HG03460 (cell line): ENCODE results near the gene NDUFA3.
A peak's percentile ranks its signal among the peaks of the same experiment; 100 is the strongest.
"Not testable (repeated sequence)": the region's sequence is repeated elsewhere in the genome, so short reads cannot be mapped to it uniquely, and the experiment has no call there.

Source experiments
- ATAC-seq: cut with Tn5 transposase; IDR thresholded peaks from one replicate; pipeline ENCODE4 v1.9.1; 2021; ENCODE audit not compliant: unreplicated experiment

Gene NDUFA3

DNA sequence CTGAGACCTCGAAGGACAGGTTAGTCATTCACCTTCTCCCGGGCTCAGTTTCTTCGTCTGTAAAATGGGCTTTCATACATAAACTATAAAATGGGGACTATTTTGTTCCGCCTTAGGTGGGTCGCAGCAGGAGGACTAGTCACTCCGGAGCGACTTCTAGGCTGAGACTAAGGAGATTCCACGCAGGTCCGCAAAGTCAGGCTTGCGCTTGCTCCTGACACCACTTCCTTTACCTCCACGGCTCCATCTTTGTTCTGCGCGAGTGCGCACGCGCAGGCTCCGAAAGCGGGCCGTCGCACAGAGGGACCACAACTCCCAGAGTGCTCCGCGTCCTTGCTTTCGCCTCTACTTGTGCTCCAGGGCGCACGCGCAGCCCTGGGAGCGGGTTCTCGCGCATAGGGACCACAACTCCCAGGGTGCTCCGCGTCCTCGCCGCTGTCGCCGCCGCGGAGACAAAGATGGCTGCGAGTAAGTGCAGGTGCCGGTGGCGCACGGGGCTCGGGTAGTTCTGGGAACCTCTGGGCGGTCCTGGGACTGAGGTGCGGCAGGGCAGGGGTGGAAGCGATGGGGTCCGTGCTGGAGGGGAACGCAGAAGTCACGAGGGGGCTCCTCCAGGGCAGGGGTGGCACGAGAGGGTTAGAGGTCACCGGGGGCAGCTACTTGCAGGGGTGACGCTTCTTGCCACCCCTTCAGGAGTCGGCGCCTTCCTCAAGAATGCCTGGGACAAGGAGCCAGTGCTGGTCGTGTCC is at the start of gene NDUFA3:
Gene NDUFA3 (plus strand): TSS at position 435 of the 749 bp plus-strand sequence. CDS start 24 bp downstream, at position 459.
- ATAC-seq = peak; percentile 92

DNA sequence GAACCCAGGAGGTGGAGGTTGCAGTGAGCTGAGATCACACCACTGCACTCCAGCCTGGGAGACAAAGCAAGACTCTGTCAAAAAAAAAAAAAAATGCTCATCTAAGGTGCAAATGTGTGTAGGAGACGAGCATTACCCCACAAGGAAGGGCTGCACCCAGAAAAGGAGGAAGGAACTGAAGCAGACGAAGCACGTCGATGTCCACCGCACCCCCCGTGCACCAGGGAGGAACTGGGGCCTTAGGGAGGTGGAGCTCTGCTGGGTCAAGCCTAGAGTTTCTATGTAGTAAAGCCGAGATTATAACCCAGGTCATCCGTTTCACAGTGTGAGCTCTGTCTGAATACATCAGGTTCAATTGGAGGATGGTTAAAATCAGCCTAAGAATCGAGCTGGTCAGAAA is 40.0 kb upstream of the NDUFA3 start:
- no peak for ATAC-seq

DNA sequence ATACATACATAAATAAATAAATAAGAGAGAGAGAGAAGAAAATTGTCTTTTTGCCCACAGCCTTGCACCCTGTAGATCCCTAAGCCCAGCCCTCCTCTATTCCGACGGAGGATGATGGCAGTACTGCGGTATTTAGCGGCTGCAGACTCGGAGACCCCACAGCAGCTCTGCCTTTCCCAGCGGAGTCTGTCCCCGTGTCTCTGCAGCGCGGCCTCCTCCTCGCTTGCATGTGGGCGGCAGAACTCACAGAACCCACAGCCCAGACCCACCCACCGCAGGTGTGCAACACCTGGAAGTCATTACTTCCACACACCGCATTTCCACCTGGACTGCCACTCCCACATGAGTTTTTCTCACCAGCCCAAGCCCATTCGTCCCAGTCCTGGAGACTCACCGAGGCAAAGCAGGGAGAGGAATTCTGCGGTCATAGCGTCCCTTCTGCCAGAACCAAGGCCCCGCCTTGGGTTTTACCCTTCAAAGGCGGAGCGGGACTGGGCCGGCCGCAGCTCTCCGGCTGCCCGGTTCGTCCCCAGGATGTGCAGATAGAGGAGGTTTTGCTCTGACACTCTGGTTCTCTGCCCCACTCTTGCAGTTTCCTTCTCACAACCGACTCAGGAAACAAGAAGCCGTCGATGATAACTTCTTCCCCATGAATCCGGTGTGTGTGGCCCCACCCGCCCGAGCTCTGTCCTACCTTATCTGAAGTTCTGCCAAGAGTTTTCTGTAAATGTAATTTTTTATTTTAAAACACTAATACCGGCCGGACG is 39.1 kb upstream of the NDUFA3 start, which contains the start of gene VSTM1:
Gene VSTM1 (minus strand): TSS at position 548 of the 767 bp plus-strand sequence. CDS start 120 bp downstream, at position 428.
- no peak for ATAC-seq

DNA sequence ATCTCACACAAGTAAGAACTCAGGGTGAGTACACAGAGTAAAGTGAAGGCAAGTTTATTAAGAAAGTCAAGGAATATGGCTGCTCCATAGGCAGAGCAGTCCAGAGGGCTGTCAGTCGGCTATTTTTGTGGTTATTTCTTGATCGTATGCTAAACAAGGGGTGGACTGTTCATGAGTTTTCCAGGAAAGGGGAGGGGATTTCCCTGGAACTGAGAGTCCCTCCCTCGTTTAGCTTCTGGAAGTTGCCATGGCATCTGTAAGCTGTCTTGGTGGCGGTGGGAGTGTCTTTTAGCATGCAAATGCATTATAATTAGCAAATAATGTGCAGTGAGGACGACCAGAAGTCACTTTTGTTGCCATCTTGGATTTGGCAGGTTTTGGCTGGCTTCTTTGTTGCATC is 33.2 kb upstream of the NDUFA3 start:
- no peak for ATAC-seq

DNA sequence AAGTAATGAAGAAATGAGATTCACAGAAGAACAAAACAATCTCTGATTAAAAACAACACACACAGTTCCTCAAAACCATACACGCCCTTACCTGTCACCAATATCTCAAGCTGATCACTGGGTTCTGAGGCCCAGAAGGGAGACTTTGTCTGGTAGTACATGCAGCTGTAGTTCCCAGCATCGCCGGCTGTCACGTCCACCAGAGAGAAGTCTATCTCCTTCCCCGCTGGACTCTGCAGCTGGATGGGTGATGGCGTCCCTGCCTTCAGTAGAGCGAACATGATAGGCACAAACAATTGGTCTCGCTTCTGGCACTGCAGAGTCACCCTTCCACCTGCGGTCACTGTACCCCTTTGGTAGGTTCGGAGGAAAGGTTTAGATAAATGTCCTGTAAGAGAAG is 28.8 kb upstream of the NDUFA3 start:
- no peak for ATAC-seq

DNA sequence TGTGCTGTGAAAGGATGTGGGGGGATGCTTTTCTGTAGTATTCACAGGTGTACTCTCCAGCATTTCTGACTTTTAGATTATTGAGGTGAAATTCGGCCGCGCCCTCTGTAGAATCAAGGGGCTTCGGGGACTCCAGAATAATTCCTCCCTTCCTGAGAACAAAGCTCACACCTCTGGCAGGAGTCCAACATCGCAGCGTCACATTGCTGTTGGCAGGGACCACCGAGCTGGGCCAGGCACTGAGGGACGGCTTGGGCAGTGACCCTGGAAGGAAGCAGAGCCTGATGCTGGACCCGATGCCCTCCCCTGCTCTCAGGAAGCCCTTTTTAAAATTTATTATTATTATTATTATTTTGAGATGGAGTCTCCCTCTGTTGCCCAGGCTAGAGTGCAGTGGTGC is 27.8 kb upstream of the NDUFA3 start:
- no peak for ATAC-seq

DNA sequence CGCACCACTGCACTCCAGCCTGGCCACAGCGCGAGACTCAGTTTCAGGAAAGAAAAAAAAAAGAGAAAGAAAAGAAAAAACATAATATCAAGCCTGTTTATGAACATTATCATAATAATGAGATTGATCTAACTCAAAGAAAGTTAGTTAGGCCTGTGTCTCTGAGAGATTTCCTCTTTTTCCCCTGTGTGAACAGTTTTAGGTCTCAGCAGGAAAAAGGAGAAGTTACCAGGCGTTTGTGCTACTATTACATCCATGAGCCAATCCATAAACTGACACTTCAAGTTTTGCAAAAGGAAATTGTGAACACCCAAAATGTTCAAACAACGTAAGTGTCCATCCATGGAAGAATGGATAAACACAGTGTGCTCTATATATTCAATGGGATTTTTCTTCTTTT is 25.3 kb upstream of the NDUFA3 start:
- no peak for ATAC-seq

DNA sequence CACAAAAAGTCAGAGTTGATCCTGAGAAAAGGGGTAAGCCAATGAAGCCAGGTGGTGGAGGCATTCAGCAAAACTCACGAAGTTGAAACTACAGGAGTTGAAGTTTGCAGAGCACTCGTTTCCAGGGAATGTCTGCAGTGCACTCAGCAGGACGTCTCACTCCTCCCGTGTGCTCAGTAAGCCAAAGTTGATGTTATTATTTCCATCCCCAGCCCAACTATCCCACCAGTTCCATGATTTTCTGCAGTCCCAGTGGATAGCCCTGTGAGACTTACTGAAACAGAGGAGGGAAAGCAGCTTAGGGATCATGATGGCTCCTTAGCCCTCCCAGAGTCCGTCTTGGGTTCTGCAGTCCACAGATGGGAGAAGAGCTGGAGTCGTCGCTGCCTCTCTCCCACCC is 21.6 kb upstream of the NDUFA3 start, which contains the start of gene TARM1:
Gene TARM1 (minus strand): TSS at position 334 of the 400 bp plus-strand sequence. CDS start 25 bp downstream, at position 309.
- ATAC-seq = no peak

DNA sequence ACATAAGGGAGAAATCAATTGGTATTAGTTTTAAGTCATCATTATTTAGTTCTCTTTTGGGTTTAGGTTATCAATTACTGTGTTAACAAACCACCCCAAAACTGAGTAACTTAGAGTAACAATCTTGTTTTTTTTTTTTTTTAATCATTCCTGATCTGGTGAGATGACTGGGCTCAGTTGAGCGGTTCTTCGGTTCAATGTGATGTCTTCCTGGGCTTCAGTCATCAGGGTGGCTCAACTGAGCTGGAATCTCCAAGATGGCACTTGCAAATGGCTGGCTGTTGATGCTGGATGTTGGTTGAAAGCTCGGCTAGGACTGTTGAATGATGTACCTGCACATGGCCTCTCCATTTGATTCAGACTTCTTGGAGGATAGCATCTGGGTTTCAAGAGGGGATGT is 18.2 kb upstream of the NDUFA3 start:
- no peak for ATAC-seq

DNA sequence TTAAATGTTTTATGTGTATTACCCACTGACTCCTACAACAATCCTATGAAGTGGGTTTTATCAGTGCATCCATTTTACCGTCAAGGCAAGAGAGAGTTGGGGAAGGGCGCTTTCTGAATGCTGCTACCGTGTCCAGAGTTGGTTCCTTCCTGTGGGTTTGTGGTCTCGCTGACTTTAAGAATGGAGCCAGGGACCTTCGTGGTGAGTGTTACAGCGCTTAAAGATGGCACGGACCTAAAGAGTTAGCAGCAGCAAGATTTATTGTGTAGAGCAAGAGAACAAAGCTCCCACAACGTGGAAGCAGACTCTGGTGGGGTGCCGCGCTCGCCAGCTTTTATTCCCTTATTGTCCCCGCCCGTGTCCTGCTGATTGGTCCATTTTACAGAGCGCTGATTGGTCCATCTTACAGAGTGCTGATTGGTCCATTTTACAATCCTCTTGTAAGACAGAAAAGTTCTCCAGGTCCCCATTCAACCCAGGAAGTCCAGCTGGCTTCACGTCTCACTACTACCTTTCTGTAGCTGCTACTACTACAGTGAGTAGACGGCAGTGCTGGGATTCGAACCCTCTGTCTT is 8.1 kb upstream of the NDUFA3 start:
- ATAC-seq = no peak

DNA sequence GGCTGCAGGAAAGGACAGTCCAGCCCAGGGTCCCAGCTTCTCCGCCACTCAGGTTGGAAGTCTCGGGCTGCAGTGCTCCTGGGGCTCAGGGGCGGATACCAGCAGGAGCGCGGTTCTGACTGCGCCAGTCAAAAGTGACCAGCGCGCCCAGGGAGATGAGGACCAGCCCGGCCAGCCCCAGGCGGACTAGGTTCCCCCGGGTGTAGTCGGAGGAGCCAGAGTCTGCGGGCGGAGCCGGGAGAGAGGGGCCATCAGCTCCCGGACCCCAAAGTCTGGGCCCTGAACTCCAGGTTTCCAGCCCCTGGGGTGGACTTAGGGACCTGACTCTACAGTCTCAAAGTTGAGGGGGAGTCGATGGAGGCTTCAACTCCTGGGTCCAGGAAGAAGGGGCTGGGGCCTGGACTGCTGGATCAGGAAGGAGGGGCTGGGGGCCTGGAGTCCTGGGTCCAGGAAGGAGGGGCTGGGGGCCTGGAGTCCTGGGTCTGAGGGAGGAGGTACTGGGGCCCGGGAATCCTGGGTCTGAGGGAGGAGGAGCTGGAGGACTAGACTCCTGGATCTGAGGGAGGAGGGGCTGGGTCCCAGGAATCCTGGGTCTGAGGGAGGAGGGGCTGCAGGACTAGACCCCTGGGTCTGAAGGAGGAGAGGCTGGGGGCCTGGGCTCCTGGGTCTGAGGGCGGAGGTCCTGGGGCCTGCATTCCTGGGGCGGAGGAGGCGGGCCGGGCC is 7.4 kb upstream of the NDUFA3 start:
- no peak for ATAC-seq

DNA sequence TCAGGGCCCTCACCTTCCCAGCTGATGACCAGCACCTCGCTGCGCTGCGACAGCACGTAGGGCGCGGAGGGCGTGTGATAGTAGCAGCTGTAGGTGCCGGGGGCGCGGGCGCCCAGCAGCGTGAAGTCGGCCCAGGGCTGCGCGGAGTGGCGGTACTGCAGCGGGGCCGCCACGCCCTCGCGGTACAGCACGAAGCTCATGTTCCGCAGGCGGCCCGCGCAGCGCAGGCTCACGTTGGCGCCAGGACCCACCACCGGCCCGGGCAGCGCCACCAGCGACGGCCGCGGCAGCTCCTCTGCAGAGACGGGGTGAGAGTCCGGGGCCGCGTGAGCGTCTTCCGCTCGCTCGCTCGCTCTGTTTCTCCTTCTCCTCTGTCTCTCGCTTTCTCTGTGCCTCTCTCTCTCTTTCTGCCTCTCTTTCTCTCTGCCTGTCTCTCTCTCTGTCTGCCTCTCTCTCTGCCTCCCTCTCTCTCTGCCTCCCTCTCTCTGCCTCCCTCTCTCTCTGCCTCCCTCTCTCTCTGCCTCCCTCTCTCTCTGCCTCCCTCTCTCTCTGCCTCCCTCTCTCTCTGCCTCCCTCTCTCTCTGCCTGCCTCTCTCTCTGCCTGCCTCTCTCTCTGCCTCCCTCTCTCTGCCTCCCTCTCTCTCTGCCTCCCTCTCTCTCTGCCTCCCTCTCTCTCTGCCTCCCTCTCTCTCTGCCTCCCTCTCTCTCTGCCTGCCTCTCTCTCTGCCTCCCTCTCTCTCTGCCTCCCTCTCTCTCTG is 6.6 kb upstream of the NDUFA3 start:
- ATAC-seq = not testable (repeated sequence)

DNA sequence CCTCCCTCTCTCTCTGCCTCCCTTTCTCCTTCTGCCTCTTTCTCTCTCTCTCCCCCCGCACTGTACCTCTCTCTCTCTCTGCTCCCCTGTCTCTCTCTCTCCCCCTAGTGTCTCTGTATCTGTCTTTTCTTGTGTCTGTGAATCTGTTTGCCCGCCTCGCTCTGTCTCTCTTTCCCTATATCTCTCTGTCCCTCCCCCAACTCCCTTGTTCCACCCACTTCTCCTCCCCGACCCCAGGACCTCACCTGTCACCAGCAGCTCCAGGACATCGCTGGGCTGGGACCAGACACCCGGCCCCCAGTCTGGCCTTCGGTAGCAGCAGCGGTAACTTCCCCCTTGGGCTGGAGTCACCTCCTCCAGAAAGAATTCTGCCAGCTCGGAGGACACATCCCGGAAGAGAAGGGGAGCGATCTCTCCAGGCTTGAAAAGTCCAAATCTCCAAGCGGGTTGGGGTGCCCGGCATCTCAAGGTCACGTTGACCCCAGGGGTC is 6.0 kb upstream of the NDUFA3 start:
- no peak for ATAC-seq

DNA sequence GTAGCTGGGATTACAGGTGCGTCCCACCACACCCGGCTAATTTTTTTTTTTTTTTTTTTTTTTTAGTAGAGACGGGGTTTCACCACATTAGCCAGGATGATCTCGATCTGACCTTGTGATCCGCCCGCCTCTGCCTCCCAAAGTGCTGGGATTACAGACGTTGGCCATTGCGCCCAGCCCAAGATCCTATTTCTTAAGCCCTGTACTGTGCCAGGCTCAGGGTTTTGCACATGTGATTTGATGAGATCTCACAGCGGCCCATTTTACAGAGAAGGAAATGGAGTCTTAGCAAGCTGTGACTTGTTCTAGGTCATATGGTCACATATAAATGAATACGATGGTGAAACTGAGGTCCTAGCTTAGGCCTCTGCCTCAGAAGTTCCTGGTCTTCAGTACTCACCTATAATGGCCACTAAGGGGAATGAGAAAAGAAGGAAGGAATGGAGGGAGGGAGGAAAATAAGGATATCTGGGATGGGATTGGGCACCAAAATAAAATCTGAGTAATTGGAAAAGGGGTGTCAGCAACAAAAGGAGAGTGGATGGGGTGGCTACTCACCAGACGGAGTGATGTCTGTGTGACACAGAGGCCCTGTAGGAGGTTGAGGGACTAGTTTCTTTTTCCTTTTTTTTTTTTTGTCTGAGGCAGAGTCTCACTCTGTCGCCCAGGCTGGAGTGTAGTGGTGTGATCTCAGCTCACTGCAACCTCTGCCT is 3.3 kb upstream of the NDUFA3 start:
- no peak for ATAC-seq

DNA sequence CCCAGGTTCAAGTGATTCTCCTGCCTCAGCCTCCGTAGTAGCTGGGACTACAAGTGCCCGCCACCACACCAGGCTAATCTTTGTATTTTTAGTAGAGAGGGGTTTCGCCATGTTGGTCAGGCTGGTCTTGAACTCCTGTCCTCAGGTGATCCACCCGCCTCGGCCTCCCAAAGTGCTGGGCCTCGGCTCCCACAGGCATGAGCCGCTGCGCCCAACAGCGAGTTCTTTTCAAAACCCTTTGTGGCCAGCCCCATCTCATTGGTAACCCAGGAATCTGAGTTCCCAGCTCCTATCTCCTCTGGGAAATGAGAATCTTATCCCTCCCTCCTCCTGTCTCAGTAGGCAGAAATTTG is 2.8 kb upstream of the NDUFA3 start:
- ATAC-seq = not testable (repeated sequence)

DNA sequence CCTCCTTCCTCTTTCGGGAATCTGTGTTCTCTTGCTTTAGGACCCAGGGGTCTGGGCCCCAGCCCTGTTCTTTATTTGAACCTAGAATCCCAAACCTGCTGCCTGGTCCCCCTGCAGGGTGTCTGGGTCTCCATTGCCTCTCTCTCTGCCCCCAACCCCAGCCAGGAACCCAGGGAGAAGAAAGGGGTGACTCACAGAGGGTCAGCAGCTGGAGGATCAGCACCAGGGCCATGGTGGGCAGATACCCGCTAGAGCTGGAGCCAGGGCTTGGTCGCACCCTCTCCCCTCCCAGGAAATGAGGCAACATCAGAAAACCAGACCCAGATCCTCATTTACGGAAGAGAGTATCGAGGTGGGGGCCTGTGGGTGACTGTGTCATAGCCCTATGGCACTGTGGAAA is 2.1 kb upstream of the NDUFA3 start, which contains the start of gene OSCAR:
Gene OSCAR (minus strand): TSS at position 243 of the 400 bp plus-strand sequence. CDS start 11 bp downstream, at position 232.
- no peak for ATAC-seq

DNA sequence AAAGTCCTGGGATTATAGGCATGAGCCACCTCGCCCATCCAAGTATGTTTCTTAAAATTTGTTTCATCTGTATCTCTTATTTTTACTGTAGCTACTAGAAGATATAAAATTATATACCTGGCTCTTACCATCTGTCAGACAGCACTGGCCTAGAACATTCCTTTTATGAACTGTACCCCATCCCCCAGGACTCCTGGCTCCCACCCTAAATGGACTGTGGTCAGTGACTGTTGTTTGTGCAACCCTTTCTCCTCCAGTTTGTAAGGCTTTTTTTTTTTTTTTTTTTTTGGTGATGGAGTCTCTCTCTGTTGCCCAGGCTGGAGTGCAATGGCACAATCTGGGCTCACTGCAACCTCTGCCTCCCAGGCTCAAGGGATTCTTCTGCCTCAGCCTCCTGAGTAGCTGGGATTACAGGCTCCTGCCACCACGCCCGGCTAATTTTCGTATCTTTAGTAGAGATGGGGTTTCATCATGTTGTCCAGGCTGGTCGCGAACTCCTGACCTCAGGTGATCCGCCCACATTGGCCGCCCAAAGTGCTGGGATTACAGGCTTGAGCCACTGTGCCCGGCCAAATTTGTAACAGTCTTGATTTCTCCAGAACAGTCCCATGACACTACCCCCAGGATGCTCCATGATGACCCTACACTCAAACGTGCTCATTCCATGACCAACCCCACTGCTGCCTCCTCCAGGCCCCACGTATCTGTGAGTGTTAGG is 2.5 kb downstream of the NDUFA3 start:
- ATAC-seq = no peak

DNA sequence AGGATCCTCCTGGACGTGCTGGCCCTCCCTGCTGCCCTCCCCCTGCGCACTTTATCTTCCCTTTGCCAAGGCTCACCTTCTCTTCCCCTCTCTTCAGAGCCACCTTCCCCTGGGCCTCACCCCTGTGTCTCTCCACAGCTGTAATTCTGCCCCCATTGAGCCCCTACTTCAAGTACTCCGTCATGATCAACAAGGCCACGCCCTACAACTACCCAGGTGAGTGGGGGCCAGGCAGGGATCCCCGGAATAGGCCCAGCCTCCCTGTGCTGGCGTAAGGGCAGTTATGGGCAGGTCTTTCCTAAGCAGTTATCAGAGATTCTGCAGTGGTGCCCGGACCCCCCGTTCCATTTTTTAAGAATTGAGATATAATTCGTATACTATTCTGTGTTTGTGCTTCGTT is 3.1 kb downstream of the NDUFA3 start:
- no peak for ATAC-seq

DNA sequence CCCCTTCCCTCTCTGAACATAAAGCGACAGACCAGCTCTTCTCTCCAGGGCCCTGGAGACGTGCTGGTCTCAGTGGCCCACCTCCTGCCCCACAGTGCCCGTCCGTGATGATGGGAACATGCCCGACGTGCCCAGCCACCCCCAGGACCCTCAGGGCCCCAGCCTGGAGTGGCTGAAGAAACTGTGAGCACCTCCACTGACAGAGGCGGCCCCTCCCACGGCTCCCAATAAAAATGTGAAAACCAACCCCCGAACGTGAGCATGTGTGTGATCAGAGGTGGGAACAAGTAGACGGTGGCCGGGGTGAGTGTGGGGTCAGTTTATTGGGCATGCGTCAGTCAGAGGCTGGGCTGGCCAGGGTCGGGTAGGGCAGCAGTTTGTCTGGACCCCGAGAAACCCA is 4.1 kb downstream of the NDUFA3 start:
- no peak for ATAC-seq
